A549 (cell line): ENCODE results near the gene TESK2. TPM values are rescaled to one million over a fixed set of nuclear protein-coding genes. Genes with fewer than 3 reads are reported as not detected.
"Not testable (repeated sequence)": the region's sequence is repeated elsewhere in the genome, so short reads cannot be mapped to it uniquely, and the experiment has no call there.

Source experiments
- ATAC-seq, 2 experiments: fragments of 200-7000 bp in 1 of 2; fragments of >200 bp in 1 of 2; cut with Nextera tagmentation in 1 of 2; cut with Tn5 transposase in 1 of 2; 3 replicates each; pipeline versions ENCODE4 v1.8.0 to v1.9.1; 2018 to 2020; ENCODE audit warnings: mild to moderate bottlenecking in 1 of 2, moderate library complexity in 1 of 2
- CTCF ChIA-PET: fragments of 300-600 bp; sonication (Branson Sonifier 250); formaldehyde crosslinking; extraction: SDS; loops from one replicate; lab custom pipeline; 2021; ENCODE audit warnings: antibody characterized with exemption, inconsistent platforms; lab: Yijun Ruan, JAX
- POLR2A ChIA-PET: fragments of 350-600 bp; formaldehyde crosslinking; extraction: SDS; loops from one replicate; lab custom pipeline; 2021; ENCODE audit warnings: antibody characterized with exemption, inconsistent platforms; lab: Yijun Ruan, JAX
- DNase-seq, 2 experiments: peaks; one replicate each; pipeline versions ENCODE4 v3.0.0 to v3.0.0-alpha.2; 2011 to 2016; ENCODE audit warnings: low read depth in 1 of 2, low spot score in 1 of 2
- FAIRE-seq: peaks from 2 replicates; lab custom pipeline; 2011; peaks lifted over from hg19 to GRCh38; lab: Jason Lieb, UNC
- H3K27ac ChIP-seq, 2 experiments: fragments of >200 bp; sonication (Bioruptor Twin); formaldehyde crosslinking; 3 replicates each; pipeline ENCODE4 v1.5.1; 2016 to 2017
- H3K4me1 ChIP-seq: fragments of >200 bp; sonication (Bioruptor Twin); formaldehyde crosslinking; 3 replicates; pipeline ENCODE4 v1.6.1; 2016
- H3K4me2 ChIP-seq: fragments of >200 bp; sonication (Bioruptor Twin); formaldehyde crosslinking; 3 replicates; pipeline ENCODE4 v1.6.1; 2016
- H3K4me3 ChIP-seq: fragments of >200 bp; sonication (Bioruptor Twin); formaldehyde crosslinking; 3 replicates; pipeline ENCODE4 v1.5.1; 2016
- H3K9me3 ChIP-seq: fragments of >200 bp; sonication (Bioruptor Twin); formaldehyde crosslinking; 3 replicates; pipeline ENCODE4 v1.6.1; 2016
- ATOH8 ChIP-seq: fragments of 250-450 bp; sonication (Bioruptor Pico); IDR thresholded peaks from 2 replicates; pipeline ENCODE4 v1.5.0; 2020; ENCODE audit warnings: low read depth, mild to moderate bottlenecking, moderate library complexity
- BCL3 ChIP-seq: fragments of >200 bp; sonication (Bioruptor Twin); formaldehyde crosslinking; IDR thresholded peaks from 3 replicates; pipeline ENCODE4 v1.6.1; 2016
- CBX8 ChIP-seq: fragments of 200-600 bp; sonication (generic); IDR thresholded peaks from 2 replicates; pipeline ENCODE4 v1.6.1; 2016
- CEBPB ChIP-seq, 2 experiments: fragments of >200 bp in 1 of 2; sonication (Bioruptor Twin) in 1 of 2; formaldehyde crosslinking in 1 of 2; IDR thresholded peaks; 2 replicates each; pipeline ENCODE4 v1.6.1; 2012 to 2016
- CTCF ChIP-seq: fragments of >200 bp; sonication (Bioruptor Twin); formaldehyde crosslinking; IDR thresholded peaks from 3 replicates; pipeline ENCODE4 v1.5.1; 2016
- ESRRA ChIP-seq: fragments of 150-350 bp; IDR thresholded peaks from 2 replicates; pipeline ENCODE4 v1.6.1; 2014; ENCODE audit warnings: mild to moderate bottlenecking, low read length, borderline replicate concordance
- GATA3 ChIP-seq: IDR thresholded peaks from 2 replicates; pipeline ENCODE4 v1.6.1; 2012; ENCODE audit warnings: borderline replicate concordance
- HDAC2 ChIP-seq: fragments of 200-600 bp; sonication (generic); IDR thresholded peaks from 2 replicates; pipeline ENCODE4 v1.6.1; 2016
- HEYL ChIP-seq: fragments of 250-450 bp; sonication (Bioruptor Pico); IDR thresholded peaks from 2 replicates; pipeline ENCODE4 v1.8.0; 2021; ENCODE audit warnings: mild to moderate bottlenecking, moderate library complexity
- HMGXB4 ChIP-seq: fragments of 250-450 bp; sonication (Bioruptor Pico); IDR thresholded peaks from 2 replicates; pipeline ENCODE4 v1.5.0; 2021; ENCODE audit warnings: mild to moderate bottlenecking, moderate library complexity, borderline replicate concordance
- HOXA7 ChIP-seq: fragments of 250-450 bp; sonication (Bioruptor Pico); IDR thresholded peaks from 2 replicates; pipeline ENCODE4 v1.5.0; 2020; ENCODE audit warnings: mild to moderate bottlenecking, moderate library complexity
- HOXB13 ChIP-seq: fragments of 250-450 bp; sonication (Bioruptor Pico); IDR thresholded peaks from 2 replicates; pipeline ENCODE4 v1.5.0; 2020; ENCODE audit warnings: low read depth, mild to moderate bottlenecking, moderate library complexity
- HOXB5 ChIP-seq: fragments of 250-450 bp; sonication (Bioruptor Pico); IDR thresholded peaks from 2 replicates; pipeline ENCODE4 v1.5.0; 2020; ENCODE audit warnings: mild to moderate bottlenecking, moderate library complexity
- JUN ChIP-seq, 2 experiments: fragments of >200 bp; sonication (Bioruptor Twin); formaldehyde crosslinking; IDR thresholded peaks; 2 replicates in 1 of 2; 3 replicates in 1 of 2; pipeline ENCODE4 v1.6.1; 2016 to 2017
- JUNB ChIP-seq: fragments of >200 bp; sonication (Bioruptor Twin); formaldehyde crosslinking; IDR thresholded peaks from 2 replicates; pipeline ENCODE4 v1.6.1; 2016
- KDM1A ChIP-seq: fragments of 200-600 bp; sonication (generic); IDR thresholded peaks from 2 replicates; pipeline ENCODE4 v1.6.1; 2016; ENCODE audit warnings: low read depth, mild to moderate bottlenecking
- MAZ ChIP-seq: fragments of 150-350 bp; IDR thresholded peaks from 2 replicates; pipeline ENCODE4 v1.6.1; 2014; ENCODE audit warnings: antibody characterized with exemption, low read depth, low read length, borderline replicate concordance
- NFE2L2 ChIP-seq: fragments of 150-350 bp; conservative IDR thresholded peaks from 2 replicates; pipeline ENCODE4 v1.6.1; 2014; ENCODE audit warnings: low read length
- PBX3 ChIP-seq: IDR thresholded peaks from 2 replicates; pipeline ENCODE4 v1.6.1; 2012
- RARB ChIP-seq: fragments of 250-450 bp; sonication (Bioruptor Pico); IDR thresholded peaks from 2 replicates; pipeline ENCODE4 v1.8.0; 2021; ENCODE audit warnings: mild to moderate bottlenecking, moderate library complexity
- RNF2 ChIP-seq: fragments of 200-600 bp; sonication (generic); IDR thresholded peaks from 2 replicates; pipeline ENCODE4 v1.6.1; 2016; ENCODE audit warnings: low read depth, mild to moderate bottlenecking, antibody characterized with exemption, moderate library complexity, borderline replicate concordance
- SMC3 ChIP-seq: fragments of >200 bp; sonication (Bioruptor Twin); formaldehyde crosslinking; IDR thresholded peaks from 3 replicates; pipeline ENCODE4 v1.6.1; 2018; ENCODE audit warnings: inconsistent platforms
- ZC3H11A ChIP-seq: fragments of 450-650 bp; IDR thresholded peaks from 2 replicates; pipeline ENCODE4 v1.6.1; 2014; ENCODE audit warnings: antibody characterized with exemption, mild to moderate bottlenecking
- ZFP36 ChIP-seq: fragments of 450-650 bp; IDR thresholded peaks from 2 replicates; pipeline ENCODE4 v1.6.1; 2014; ENCODE audit warnings: borderline replicate concordance; ENCODE audit not compliant: partially characterized antibody
- WGBS: methylation state at CpG from one replicate; pipeline ENCODE4 v1.1.6; 2017; ENCODE audit errors: missing lambda C conversion rate; 5-methylcytosine and 5-hydroxymethylcytosine counted together
- polyA plus RNA-seq, 4 experiments: library from polyadenylated mRNA; depleted of rRNA in 3 of 4; stranded (reverse); fragments of >200 nt; fragmentation: RNase III in 1 of 4; extraction: RNeasy Plus Mini Kit Qiagen cat#74134 plus additional on column Dnase treatment in 1 of 4; gene quantifications; 2 replicates in 3 of 4; 3 replicates in 1 of 4; pipeline ENCODE4 v1.2.3, GENCODE V29; 2011 to 2017

TESK2 gene
- polyA plus RNA-seq, 2 of the 4 experiments (the other 2 are of a cell fraction): 0.22 to 0.48 TPM

- no peak for TF ChIP-seq BCL3
- no peak for TF ChIP-seq ESRRA
- no peak for TF ChIP-seq KDM1A
- no peak for TF ChIP-seq MAZ
- no peak for TF ChIP-seq RNF2
These were observed 20.6 kb downstream of the TESK2 start (continued) for GRCh38 chr1:45470306-45470798.

- FAIRE-seq, ATAC-seq, H3K4me3 ChIP-seq, H3K9me3 ChIP-seq, DNase-seq, CTCF ChIA-PET, H3K4me2 ChIP-seq, H3K4me1 ChIP-seq, H3K27ac ChIP-seq, POLR2A ChIA-PET: not testable (repeated sequence)
- WGBS: 88% methylated on average over 9 of the region's 9 CpGs
These were observed 23.6 kb downstream of the TESK2 start for GRCh38 chr1:45467353-45467752.

- ChIA-PET POLR2A (no interaction called here), CTCF (interaction anchor here (0.7 kb wide), 1 partner anchor 94 kb away, joined by 4 read pairs; no protein-coding TSS in a partner anchor)
- DNase-seq: no peak
- H3K9me3 ChIP-seq: no peaks in the 10 kb centered on the region
- no peak overlapping the region for H3K27ac ChIP-seq
- H3K4me3 ChIP-seq: no peak overlapping the region
- no peak for TF ChIP-seq JUN (IDR thresholded peaks at IDR 0.05)
- TF ChIP-seq HEYL (CRISPR knock-in tag): no peak
- no peak for TF ChIP-seq RARB
- no peak for TF ChIP-seq CEBPB (IDR thresholded peaks at IDR 0.05)
- no peak for TF ChIP-seq HOXB13 (CRISPR knock-in tag)
- TF ChIP-seq SMC3: no peak
- TF ChIP-seq HDAC2: no peak
- no peak for TF ChIP-seq ZC3H11A
- TF ChIP-seq HOXA7 (CRISPR knock-in tag): no peak
- no peak for TF ChIP-seq HOXB5
- TF ChIP-seq PBX3: no peak
- TF ChIP-seq GATA3: no peak
- no peak for TF ChIP-seq CTCF
- TF ChIP-seq CBX8: no peak
- no peak for TF ChIP-seq JUNB
- TF ChIP-seq ATOH8 (CRISPR knock-in tag): no peak
- TF ChIP-seq NFE2L2: no peak
- no peak for TF ChIP-seq HMGXB4 (CRISPR knock-in tag)
- TF ChIP-seq ZFP36: no peak
- TF ChIP-seq ESRRA: no peak
- FAIRE-seq: no peak
- no peak for ATAC-seq
- H3K4me1 ChIP-seq: no peaks in the 10 kb centered on the region
- H3K4me2 ChIP-seq: no peak overlapping the region
These were observed 25.7 kb downstream of the TESK2 start for GRCh38 chr1:45465277-45465676.
